ENCODE results near the gene MAP2. TPM values are rescaled to one million over a fixed set of nuclear protein-coding genes. Genes with fewer than 3 reads are reported as not detected.

Gene MAP2
- total RNA-seq, 1 experiment from 2014 or later: 7.6 TPM

DNA sequence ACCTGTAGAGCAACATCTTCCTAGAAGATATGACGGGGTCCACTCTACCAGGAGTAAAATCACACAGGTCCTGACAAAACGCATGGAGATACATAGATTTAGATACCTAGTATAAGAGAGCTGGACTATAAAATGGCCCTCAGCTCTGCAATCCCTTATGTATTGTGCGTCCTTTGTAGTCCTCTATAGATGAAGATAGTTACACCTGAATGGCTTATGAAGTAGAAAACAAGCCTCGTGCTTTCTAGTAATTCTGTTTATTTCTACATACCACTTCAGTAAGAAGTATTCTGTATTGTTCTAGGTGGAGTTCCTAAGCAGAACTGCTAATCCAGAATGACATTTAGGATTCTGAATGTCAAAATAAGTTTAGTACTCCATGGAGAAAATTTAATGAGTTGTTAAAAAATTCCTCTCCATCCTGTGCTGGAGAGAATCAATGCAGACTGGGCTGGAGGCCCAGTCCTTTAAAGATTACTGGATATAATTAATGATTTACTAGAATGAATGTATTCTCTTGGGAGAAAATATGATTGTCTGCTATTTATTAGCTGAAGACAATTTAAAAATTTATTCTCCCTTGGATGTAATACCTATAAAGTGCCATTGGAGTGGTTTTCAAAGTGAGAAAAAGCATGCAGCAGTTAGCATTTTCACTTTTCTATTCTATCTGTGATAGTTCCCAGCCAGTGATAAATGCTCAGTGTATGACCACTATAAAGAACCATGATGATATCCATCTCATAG, 200.5 kb downstream of the MAP2 start:
- no peak overlapping the region for H3K27ac Mint-ChIP-seq
- ChIA-PET POLR2A (no interaction called here), CTCF (no interaction called here)
- no peaks in the 10 kb centered on the region for H3K27me3 Mint-ChIP-seq (ENCODE audit: low read depth)
- H3K4me1 Mint-ChIP-seq: peaks cover 16% of the 10 kb centered on the region
- H3K36me3 Mint-ChIP-seq: no peaks in the 10 kb centered on the region
- H3K4me3 Mint-ChIP-seq: no peak overlapping the region
- ATAC-seq (no peak), DNase-seq (ENCODE audit: low spot score) (no peak)
- no peaks in the 10 kb centered on the region for H3K9me3 Mint-ChIP-seq
- TF ChIP-seq ATF1 (CRISPR knock-in tag; IDR thresholded peaks at IDR 0.05) (no peak), ZBTB21 (CRISPR knock-in tag; IDR thresholded peaks at IDR 0.05; ENCODE audit: borderline replicate concordance) (no peak), GABPB1 (CRISPR knock-in tag; IDR thresholded peaks at IDR 0.05) (no peak), GRHL2 (CRISPR knock-in tag; IDR thresholded peaks at IDR 0.05; ENCODE audit: insufficient replicate concordance, severe bottlenecking) (no peak), NR3C1 (CRISPR knock-in tag; conservative IDR thresholded peaks at IDR 0.05; ENCODE audit: low read depth) (no peak), ZNF232 (CRISPR knock-in tag; IDR thresholded peaks at IDR 0.05) (no peak), CREM (CRISPR knock-in tag; IDR thresholded peaks at IDR 0.05) (no peak), ELF4 (CRISPR knock-in tag; IDR thresholded peaks at IDR 0.05; ENCODE audit: low read depth) (no peak), ESRRA (CRISPR knock-in tag; IDR thresholded peaks at IDR 0.05; ENCODE audit: borderline replicate concordance) (no peak), FOXJ3 (CRISPR knock-in tag; IDR thresholded peaks at IDR 0.05; ENCODE audit: borderline replicate concordance) (no peak), TCF7 (CRISPR knock-in tag; IDR thresholded peaks at IDR 0.05; ENCODE audit: low read depth) (no peak), CBFB (CRISPR knock-in tag; IDR thresholded peaks at IDR 0.05; ENCODE audit: low read depth) (no peak)

DNA sequence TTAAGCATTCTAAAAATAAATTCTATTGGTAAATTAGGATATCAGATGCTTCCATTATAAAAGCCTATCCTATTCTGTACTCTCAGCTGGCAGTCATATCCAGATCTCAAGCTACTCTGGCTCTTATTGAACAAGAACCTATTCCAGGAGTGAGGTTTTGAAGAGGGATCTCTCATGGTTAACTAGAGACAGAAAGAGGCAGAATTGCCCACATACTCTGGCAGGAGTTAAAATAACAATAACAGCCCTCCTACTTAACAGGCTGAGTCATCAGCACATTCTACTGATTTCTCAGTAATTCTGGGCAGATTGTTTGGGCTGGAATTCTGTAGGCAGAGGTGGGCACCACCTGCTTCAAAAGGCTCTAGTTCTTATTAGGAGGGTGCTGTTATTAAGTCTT, 205.8 kb downstream of the MAP2 start:
- Mint-ChIP-seq H3K9me3 (no peaks in the 10 kb centered on the region), H3K4me3 (no peak overlapping the region), H3K36me3 (no peaks in the 10 kb centered on the region), H3K4me1 (peaks cover 17% of the 10 kb centered on the region), H3K27ac (no peak overlapping the region), H3K27me3 (ENCODE audit: low read depth) (no peaks in the 10 kb centered on the region)
- ChIA-PET CTCF (no interaction called here), POLR2A (no interaction called here)
- TF ChIP-seq, protein P1, sequence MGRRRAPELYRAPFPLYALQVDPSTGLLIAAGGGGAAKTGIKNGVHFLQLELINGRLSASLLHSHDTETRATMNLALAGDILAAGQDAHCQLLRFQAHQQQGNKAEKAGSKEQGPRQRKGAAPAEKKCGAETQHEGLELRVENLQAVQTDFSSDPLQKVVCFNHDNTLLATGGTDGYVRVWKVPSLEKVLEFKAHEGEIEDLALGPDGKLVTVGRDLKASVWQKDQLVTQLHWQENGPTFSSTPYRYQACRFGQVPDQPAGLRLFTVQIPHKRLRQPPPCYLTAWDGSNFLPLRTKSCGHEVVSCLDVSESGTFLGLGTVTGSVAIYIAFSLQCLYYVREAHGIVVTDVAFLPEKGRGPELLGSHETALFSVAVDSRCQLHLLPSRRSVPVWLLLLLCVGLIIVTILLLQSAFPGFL (CRISPR knock-in tag; IDR thresholded peaks at IDR 0.05; ENCODE audit: borderline replicate concordance): no peak
- TF ChIP-seq, protein P2, sequence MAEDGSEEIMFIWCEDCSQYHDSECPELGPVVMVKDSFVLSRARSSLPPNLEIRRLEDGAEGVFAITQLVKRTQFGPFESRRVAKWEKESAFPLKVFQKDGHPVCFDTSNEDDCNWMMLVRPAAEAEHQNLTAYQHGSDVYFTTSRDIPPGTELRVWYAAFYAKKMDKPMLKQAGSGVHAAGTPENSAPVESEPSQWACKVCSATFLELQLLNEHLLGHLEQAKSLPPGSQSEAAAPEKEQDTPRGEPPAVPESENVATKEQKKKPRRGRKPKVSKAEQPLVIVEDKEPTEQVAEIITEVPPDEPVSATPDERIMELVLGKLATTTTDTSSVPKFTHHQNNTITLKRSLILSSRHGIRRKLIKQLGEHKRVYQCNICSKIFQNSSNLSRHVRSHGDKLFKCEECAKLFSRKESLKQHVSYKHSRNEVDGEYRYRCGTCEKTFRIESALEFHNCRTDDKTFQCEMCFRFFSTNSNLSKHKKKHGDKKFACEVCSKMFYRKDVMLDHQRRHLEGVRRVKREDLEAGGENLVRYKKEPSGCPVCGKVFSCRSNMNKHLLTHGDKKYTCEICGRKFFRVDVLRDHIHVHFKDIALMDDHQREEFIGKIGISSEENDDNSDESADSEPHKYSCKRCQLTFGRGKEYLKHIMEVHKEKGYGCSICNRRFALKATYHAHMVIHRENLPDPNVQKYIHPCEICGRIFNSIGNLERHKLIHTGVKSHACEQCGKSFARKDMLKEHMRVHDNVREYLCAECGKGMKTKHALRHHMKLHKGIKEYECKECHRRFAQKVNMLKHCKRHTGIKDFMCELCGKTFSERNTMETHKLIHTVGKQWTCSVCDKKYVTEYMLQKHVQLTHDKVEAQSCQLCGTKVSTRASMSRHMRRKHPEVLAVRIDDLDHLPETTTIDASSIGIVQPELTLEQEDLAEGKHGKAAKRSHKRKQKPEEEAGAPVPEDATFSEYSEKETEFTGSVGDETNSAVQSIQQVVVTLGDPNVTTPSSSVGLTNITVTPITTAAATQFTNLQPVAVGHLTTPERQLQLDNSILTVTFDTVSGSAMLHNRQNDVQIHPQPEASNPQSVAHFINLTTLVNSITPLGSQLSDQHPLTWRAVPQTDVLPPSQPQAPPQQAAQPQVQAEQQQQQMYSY (CRISPR knock-in tag; IDR thresholded peaks at IDR 0.05): no peak
- TF ChIP-seq, protein P3, sequence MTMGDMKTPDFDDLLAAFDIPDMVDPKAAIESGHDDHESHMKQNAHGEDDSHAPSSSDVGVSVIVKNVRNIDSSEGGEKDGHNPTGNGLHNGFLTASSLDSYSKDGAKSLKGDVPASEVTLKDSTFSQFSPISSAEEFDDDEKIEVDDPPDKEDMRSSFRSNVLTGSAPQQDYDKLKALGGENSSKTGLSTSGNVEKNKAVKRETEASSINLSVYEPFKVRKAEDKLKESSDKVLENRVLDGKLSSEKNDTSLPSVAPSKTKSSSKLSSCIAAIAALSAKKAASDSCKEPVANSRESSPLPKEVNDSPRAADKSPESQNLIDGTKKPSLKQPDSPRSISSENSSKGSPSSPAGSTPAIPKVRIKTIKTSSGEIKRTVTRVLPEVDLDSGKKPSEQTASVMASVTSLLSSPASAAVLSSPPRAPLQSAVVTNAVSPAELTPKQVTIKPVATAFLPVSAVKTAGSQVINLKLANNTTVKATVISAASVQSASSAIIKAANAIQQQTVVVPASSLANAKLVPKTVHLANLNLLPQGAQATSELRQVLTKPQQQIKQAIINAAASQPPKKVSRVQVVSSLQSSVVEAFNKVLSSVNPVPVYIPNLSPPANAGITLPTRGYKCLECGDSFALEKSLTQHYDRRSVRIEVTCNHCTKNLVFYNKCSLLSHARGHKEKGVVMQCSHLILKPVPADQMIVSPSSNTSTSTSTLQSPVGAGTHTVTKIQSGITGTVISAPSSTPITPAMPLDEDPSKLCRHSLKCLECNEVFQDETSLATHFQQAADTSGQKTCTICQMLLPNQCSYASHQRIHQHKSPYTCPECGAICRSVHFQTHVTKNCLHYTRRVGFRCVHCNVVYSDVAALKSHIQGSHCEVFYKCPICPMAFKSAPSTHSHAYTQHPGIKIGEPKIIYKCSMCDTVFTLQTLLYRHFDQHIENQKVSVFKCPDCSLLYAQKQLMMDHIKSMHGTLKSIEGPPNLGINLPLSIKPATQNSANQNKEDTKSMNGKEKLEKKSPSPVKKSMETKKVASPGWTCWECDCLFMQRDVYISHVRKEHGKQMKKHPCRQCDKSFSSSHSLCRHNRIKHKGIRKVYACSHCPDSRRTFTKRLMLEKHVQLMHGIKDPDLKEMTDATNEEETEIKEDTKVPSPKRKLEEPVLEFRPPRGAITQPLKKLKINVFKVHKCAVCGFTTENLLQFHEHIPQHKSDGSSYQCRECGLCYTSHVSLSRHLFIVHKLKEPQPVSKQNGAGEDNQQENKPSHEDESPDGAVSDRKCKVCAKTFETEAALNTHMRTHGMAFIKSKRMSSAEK (CRISPR knock-in tag; IDR thresholded peaks at IDR 0.05; ENCODE audit: borderline replicate concordance): no peak
- TF ChIP-seq ZNF232 (CRISPR knock-in tag; IDR thresholded peaks at IDR 0.05) (no peak), SOX15 (CRISPR knock-in tag; IDR thresholded peaks at IDR 0.05) (no peak), JUN (CRISPR knock-in tag; IDR thresholded peaks at IDR 0.05) (no peak), TCF7 (CRISPR knock-in tag; IDR thresholded peaks at IDR 0.05; ENCODE audit: low read depth) (no peak), OVOL2 (CRISPR knock-in tag; IDR thresholded peaks at IDR 0.05; ENCODE audit: borderline replicate concordance) (no peak), ZNF317 (CRISPR knock-in tag; IDR thresholded peaks at IDR 0.05; ENCODE audit: borderline replicate concordance, low read depth) (no peak)
- TF ChIP-seq, protein P4, sequence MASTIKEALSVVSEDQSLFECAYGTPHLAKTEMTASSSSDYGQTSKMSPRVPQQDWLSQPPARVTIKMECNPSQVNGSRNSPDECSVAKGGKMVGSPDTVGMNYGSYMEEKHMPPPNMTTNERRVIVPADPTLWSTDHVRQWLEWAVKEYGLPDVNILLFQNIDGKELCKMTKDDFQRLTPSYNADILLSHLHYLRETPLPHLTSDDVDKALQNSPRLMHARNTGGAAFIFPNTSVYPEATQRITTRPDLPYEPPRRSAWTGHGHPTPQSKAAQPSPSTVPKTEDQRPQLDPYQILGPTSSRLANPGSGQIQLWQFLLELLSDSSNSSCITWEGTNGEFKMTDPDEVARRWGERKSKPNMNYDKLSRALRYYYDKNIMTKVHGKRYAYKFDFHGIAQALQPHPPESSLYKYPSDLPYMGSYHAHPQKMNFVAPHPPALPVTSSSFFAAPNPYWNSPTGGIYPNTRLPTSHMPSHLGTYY (CRISPR knock-in tag; IDR thresholded peaks at IDR 0.05): no peak
- DNase-seq (ENCODE audit: low spot score): no peak
- ATAC-seq: peak; percentile 85
